HG02981 (cell line): ENCODE results near the gene DOCK10.

Experiments used
- ATAC-seq: cut with Tn5 transposase; IDR thresholded peaks from one replicate; pipeline ENCODE4 v1.9.1; 2021; ENCODE audit warnings: mild to moderate bottlenecking, moderate library complexity; ENCODE audit not compliant: unreplicated experiment

The DOCK10 gene

GRCh38 chr2:224885291-224885690 is 157.0 kb downstream of the DOCK10 start:
- ATAC-seq, result no peak

DNA sequence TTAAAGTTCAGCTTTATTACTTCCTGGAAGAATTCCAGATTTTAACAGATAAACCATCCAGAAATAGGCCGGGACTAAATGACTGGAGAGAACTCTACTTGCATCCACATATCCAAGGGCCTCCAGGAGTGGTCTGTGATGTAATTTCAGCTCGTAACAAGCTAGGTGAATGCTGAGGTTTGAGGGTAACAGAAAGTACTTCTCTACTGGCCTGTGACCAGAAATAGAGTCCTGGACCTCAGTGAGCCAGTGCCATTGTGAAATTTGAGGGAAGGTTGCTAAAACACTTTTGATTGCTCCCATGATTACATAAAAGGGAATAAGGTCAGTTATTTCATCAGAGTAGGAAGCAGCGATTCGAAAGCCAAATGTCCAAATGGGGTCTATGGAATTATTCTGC is 158.1 kb downstream of the DOCK10 start:
- no peak for ATAC-seq

DNA sequence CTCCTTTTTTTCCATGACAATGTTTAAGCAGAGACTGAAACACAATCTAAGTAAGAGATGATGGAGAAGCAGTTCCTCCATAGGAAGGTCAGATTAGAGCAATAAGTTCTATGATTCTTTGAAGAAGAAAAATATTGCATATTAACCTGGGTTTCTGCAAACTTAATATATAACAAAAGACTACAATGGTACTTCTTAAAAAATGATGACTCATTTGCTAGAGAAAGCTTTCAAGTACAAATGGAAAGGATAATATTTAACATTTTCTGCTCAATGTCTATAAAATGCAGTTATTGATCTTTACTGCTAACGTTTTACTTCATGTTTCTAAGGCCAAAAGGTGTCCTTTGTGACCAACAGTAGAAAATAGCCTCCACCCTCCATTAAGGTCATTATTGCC is 158.6 kb downstream of the DOCK10 start:
- ATAC-seq, result no peak

- no peak for ATAC-seq
These were observed 159.1 kb downstream of the DOCK10 start for GRCh38 chr2:224883172-224883516.

DNA sequence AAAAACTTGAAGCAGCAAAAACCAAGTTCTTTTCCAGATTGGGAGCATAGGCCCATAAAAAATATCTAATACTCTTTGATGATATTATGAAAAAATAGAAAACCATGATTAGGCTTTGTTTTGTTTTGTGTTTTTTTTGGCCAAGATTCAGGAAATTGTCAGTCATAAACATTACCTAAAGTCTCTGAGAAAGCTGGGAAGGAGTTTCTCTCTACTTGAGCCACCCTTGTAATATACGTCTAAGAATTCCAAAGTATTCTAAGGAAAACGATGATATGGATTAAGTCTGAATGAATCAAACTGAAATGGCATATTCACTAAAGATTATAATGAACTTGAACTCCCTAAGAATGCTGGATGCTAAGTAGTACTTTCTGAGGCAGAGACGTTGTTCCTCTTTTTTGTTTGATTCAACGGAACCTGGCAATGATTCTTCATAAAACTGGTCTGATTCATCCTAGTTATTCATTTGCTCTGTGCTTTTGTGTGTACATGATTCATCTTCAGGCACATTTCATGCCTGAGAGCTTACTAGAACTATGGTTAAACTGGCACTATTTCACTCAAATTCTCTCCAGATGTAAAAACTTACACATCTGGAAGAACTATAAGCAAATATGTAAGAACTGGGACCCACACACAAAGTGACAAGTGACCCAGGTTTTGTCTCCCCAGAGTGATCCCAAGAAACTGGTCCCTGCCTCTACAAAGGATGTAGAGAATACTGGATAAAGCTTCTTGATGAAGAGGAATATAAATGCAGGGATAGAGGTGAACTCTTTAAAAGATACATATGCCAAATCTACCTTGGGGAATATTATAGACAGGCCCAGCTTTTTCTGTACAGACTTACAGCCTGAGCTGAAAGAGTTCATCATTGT is 159.7 kb downstream of the DOCK10 start:
- ATAC-seq, result peak; percentile 45

DNA sequence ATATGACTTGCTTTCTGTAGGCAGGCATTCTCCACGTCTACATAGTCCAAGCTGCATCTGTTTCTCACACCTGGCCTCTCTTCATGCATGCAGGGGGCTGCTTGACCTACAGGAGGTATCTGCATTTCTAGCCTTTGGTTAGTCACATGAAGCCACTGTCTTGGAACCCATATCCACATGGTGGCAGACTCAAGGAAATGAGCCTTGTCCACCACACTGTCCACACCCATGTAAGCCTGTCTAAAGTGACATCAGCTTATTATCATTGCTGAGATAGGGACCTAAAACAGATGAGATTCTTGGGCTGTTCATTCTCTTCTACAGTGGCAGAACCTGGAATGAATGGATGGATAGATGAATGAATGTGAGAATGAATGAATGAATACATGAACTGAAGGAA is 160.4 kb downstream of the DOCK10 start:
- no peak for ATAC-seq

- no peak for ATAC-seq
These were observed 165.7 kb downstream of the DOCK10 start for GRCh38 chr2:224876522-224876921.

DNA sequence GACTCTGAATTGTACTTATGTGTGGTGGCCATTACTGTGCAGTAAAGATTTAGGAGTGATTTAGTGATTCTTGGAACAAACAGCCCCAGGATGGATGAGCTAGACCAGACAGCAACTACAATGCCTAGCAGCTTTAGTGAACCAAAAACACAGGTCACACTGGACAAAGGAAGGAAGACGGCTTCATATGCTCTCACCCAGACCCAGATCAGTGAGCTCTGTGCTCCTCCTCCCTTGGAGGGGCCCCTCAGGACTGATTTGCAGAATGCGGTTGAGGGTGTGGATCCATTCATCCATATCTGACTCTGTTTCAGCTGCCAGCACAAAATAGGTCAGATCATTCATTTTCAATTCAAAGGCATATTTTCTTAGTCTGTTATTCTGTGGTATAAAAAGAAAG is 166.4 kb downstream of the DOCK10 start:
- no peak for ATAC-seq

GRCh38 chr2:224875153-224875552 is 167.1 kb downstream of the DOCK10 start:
- ATAC-seq, result no peak

DNA sequence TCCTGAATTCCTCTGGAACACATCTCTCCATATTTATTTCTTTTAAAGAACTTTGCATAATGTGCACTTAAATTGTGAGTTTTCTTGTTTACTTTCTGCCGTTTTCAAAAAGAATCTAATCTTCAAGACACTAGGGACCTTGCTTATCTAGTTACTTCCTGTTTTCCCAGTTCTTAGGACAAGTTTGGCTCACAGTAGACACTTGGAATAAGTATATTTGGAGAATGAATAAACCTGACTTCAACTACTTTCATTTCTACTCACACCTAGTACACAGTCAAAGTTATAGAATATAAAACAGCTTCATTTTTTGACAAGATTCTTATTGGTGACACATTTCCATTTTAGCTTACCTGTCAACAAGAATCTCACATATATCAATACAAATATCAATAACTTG is 170.5 kb downstream of the DOCK10 start:
- ATAC-seq, result no peak

DNA sequence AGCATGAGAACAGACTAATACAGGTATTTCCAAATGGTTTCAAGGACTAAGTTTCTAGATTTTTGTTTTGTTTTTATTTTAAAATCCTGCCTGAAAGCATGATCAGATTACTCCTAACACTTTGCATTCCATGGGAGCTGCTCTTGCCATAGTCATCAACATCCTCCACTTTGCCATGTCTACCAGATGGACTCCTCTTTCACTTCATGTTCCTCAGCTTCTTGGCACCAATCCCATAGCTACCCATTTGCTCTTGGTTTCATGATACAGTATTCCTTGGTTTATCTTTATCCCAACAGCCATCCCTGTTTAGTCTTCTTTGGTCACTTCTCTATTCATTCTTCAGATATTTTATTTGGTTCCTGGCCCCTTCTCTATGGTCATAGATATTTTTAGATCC is 171.9 kb downstream of the DOCK10 start:
- ATAC-seq, result no peak

DNA sequence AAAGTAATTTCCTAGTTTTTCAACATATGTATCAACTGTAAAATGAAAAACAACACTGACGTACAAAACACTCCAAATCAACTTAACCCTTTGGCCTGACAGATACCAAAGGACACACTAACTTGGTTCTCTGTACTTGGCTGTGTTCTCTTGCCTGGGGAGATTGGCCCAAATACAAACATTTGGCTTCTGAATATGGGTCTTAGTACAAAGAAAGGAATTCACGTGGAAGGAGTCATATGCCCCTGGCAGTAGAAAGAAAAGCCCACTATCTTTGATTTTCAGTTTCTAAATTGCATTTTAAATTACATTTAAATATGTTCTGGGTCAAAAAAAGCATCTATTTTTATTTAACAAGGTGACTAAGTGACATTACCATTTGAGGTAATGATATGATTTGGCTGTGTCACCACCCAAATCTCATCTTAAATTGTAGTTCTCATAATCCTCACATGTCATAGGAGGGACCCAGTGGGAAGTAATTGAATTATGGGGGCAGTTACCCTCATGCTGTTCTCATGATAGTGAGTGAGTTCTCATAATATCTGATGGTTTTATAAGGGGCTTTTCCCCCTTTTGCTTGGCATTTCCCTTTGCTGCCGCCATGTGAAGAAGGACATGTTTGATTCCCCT is 172.6 kb downstream of the DOCK10 start:
- no peak for ATAC-seq

- ATAC-seq, result no peak
These were observed 177.3 kb downstream of the DOCK10 start for GRCh38 chr2:224865016-224865415.

- no peak for ATAC-seq
These were observed 181.0 kb downstream of the DOCK10 start for GRCh38 chr2:224861266-224861665.

GRCh38 chr2:224860786-224861185 is 181.5 kb downstream of the DOCK10 start:
- ATAC-seq, result no peak

DNA sequence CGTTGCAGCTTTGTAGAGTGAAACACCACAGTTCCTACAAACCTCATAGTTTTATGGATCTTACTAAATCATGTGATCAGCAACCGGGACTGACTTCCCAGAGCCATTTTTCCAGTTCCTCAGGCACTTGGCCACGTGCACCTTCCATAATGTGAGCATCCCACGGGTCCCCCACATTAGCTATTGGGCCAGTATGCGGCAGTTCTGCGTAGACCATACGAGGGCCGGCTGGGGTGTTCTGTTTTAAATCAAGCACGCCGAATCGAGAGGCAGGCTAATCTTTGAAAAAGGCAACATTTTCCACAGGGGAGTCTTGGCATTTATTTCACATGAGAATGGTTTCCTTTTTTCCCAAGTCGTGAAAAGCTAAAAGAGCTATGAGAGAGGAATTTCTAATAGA is 190.5 kb downstream of the DOCK10 start:
- no peak for ATAC-seq

- no peak for ATAC-seq
These were observed 192.2 kb downstream of the DOCK10 start for GRCh38 chr2:224850081-224850480.

DNA sequence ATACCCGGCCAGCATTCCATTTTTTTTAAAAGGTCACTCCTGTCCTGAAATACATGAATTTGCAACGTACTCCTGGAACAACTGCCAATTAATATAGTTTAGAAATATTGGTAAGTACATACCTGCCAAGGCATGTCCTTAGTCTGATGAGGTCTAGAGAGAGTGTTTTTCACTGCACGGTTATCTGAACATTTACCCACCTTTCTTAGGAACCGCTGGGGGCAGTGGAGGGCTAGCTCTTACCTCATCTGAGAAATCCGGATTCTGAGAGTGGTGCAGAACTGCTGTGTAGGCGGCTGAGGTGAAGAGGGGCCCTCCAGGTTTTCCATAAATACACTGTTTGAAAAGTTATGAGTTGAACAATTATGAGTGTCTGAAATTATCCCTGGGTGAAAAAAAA is 193.0 kb downstream of the DOCK10 start:
- no peak for ATAC-seq

DNA sequence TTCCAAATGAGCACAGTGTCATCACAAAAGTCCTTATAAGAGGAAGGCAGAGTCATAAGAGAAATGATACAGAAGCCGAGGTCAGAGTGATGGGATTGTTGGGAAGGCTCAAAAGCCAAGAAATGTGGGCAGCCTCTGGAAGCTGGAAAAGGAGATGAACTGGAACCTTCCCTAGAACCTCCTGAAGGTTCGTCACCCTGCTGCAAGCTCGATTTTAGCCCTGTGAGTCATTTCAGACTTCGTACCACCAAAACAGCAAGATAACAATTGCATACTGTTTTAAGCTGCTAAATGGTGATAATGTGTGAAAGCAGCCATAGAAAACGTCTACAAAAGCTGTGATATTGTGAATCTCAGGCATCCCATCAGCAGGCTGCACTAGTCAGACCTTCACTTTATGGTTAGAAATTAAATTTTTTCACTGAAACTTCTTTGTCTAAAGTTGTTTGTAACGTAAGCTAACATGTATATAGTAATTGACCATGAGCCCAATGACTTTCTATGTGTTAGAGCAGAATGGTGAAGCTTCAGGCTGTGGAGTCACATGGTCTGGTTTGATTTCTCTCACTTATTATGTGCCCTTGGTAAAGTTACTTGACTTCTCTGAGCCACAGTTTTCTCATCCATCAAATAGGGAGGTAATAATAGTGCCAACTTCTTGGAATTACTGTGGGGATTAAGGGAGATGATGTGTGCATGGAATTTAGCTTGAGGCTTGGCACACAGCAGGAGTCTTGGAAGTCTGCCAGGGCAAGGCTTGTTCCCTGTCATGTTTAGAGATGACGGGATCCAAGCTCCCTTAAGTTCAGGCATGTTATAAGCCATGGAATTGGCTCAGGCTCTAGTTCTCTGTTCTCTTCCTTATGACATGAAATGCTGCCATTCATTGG is 194.1 kb downstream of the DOCK10 start:
- ATAC-seq, result no peak

- ATAC-seq, result no peak
These were observed 194.9 kb downstream of the DOCK10 start for GRCh38 chr2:224847381-224847780.

DNA sequence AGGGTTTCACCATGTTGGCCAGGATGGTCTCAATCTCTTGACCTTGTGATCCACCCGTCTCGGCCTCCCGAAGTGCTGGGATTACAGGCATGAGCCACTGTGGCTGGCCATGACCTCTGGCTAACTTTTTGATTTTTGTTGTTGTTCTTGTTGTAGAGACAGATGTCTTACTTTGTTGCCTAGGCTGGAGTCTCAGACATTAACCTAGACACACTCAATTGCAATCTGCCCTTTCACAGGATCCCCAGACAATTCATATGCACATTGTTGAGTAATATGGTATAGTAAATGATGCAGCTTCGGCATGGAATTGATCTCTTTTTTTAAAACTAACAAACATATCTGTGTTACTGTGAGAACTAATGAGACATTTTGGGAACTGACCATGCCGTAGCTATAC is 195.6 kb downstream of the DOCK10 start:
- ATAC-seq, result no peak

- no peak for ATAC-seq
These were observed 196.1 kb downstream of the DOCK10 start for GRCh38 chr2:224846161-224846560.
